Lung microvascular endothelial cell (primary cell): ENCODE results near the gene ATG13. TPM values are rescaled to one million over a fixed set of nuclear protein-coding genes. Genes with fewer than 3 reads are reported as not detected.

Experiments
- DNase-seq, 2 donors: peaks; one replicate each; pipeline versions ENCODE4 v3.0.0 to v3.0.0-alpha.2; 2010; ENCODE audit warnings: low read depth in 2 of 2
- total RNA-seq: library from RNA; depleted of rRNA; stranded (reverse); fragments of >200 nt; gene quantifications from 2 replicates; pipeline ENCODE4 v1.2.1, GENCODE V29; 2014

The ATG13 gene
- total RNA-seq, 1 donor from 2014 or later, result 52.8 TPM

DNA sequence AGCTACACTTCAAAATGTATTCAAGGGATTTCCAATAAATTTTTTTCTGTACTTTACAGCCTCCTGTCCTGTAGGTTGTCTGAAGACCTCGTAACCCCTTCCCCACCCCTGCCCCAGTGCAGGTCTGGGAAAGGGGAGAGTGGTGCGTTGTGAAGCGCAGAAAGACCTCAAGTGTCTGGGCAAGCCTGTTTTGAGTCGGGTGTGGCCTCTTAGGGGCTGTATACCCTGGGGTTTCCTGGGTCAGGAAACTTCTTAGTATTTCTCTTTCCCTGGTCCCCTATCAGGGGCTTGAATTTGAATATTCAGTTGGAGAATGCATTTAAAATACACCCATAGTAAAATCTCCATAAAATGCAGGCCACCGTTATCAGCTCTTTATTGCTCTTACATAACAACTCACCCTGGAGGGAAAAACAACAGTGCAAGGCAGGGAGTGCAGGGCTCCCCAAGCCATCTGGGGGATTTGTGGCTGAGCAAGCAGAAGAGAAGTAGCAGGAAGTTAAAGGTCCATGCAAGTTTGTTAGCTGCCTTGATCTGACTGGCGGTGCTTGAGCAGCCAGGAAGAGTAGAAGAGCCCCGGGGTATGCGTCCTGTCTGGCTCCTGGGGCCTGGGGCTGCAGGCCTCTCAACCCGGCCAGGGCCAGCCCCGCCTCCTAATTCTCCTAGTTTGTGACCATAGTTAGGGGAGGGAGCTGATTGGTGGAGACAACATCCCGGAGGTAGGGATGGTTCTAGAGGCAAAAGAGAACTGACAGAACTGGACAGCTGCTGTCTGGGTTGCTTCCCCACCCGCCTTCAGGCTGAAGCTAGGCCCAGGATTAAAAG lies 57.3 kb downstream of the ATG13 start:
- DNase-seq, result no peak

- DNase-seq, result peak; percentile 14 to 34
These were observed 58.0 kb downstream of the ATG13 start for GRCh38 chr11:46675288-46675851.

GRCh38 chr11:46675949-46676348 lies 58.6 kb downstream of the ATG13 start:
- DNase-seq, result no peak

DNA sequence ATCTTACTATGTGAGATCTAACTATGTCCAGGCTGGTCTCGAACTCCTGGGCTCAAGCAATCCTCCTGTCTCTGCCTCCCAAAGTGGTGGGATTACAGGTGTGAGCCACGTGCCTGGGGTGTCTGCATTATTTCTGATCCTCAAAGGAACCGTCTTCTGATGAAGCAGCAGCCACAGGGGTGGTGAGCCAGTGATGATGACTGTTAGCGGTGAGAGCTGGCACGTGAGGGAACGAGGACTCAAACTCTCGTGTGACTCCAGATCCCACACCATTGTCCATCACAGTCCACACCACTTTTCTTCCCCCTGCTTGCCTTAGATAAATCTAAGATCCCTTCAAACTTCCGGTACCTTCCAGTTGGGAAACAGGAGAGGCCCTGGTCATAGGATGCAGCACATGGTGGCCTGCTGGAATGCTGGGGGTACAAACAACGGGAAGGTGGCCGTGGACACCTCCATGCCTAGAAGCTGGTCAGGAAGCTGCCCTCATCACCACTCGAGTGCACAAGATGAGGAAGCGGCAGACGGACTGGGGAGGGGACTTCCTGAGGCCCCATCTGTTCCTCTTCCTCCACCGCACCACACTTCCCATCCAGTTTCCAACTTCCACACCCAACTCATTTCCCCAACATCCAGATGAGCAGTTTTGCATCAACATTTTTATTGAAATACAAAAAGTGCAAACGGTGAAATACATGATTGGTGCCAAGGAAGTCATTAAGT lies 59.2 kb downstream of the ATG13 start:
- DNase-seq, result no peak

DNA sequence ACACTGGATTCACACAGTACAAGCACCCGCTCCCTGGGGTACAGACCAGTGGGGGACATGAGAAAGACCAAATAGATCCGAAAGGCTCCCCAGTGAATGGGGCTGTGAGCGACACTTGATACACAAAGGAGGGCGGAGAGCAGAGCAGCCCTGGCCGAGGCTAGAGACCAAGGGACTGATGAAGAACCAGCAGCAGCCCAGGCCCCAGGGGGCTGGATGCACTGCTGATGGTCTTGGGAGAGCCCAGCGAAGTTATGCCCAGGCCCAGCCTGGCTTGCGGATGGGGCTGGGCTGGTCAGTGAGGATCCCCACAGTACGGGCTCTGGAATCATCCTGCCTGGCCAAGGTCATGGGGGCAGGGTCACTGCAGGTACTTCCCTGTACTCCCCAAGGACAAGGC lies 59.8 kb downstream of the ATG13 start:
- DNase-seq, result no peak

GRCh38 chr11:46677991-46678740 lies 60.8 kb downstream of the ATG13 start:
- DNase-seq, result no peak

DNA sequence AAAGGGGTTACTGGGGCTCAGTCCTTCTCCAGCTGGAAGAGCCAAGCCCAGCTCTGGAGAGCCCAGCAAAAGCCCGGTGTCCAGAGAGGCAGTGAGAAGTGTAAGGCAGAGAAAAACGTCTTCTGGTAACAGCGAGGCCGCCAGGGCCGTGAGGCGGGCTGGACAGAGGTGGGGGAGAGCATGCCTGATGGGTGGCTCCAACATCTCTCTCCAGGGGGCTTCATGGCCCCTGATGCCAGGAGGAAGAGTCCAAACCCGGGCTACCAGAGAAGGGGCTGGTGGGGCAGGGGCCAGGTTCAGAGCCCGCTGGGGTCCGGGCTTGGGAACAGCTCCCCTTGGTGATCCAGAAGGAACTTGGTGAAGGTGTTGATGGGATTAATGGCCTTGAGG lies 61.4 kb downstream of the ATG13 start:
- no peak for DNase-seq

DNA sequence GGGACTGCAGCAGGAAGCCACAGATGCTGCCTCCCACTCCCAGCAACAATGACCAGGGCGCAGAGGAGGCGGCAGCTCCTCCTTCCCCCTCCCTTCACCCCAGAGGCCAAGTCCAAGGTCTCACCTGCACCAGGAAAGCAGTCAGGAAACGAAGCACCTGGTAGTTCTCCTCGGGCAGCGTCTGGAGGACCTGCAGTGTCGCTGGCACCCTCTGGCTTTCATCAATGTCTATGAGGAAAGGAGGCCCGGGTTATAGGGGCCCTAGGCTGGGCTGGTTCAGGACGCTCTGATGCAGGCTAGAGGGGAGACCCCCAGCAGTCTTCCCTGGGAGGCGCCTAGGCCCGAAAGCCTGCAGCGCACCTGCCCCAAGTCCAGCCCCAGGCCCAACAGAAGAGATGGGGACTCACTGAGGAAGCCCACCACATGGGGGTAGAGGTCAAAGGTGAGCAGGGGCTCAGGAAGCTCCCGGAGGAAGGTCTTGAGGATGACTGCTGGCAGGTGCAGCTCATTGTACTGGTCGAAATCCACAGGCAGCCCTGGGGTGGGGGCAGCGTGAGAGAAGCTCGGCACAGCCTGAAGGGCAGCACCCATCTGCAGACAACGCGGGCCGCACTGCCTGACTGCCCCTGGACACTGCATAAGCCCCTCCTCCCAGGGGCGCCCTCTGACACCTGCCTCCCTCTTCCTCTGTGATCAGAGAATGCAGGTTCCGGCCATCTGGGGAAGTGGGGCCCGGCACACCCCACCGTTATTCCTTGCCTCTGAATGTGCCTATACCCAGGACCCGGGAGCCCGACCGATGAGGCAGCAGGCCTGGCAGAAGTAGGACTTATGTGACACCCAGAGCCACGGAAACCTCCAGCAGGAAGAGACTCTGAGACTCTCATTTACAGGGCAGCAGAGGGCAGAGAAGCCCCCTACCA lies 62.1 kb downstream of the ATG13 start:
- DNase-seq, result no peak

- DNase-seq, result no peak
These were observed 62.9 kb downstream of the ATG13 start for GRCh38 chr11:46680164-46680760.

GRCh38 chr11:46680815-46681214 lies 63.5 kb downstream of the ATG13 start:
- DNase-seq, result no peak

GRCh38 chr11:46681814-46682213 lies 64.5 kb downstream of the ATG13 start:
- DNase-seq, result no peak

DNA sequence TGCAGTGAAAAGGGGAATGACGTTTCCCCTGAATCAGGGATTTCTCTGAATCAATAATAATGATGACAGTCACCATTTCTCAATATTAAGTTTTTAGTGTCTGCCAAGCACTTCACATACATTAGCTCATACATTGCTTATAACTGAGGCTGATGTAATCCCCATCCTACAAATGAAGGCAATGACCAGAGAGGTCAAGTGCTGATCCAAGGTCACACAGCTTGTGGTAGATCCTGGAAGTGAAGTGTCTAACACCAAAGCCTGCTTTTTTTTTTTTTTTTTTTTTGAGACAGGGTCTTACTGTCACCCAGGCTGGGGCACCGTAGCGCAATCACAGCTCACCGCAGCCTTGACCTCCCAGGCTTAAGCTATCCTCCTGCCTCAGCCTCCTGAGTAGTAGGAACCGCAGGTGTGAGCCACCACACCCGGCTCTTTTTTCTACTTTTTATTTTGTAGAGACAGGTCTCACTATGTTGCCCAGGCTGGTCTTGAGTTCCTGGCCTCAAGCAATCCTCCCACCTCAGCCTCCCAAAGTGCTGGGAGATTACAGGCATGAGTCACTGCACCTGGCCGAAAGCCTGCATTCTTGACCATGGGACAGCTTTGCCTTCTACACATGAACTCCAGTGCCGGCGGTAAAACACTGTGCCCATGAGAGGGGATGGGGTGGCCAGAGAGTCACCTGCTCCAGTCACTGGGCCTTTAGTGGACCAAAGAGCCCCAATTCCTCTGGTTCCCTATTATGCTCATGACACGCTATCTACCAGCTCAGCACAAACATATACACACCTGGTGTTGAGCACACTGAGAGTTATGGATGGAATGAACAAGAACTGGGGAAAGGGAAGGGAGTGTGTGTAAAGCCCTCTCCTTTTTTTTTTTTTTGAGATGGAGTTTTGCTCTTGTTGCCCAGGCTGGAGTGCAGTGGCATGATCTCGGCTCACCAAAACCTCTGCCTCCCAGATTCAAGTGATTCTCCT lies 65.7 kb downstream of the ATG13 start:
- DNase-seq, result no peak

- DNase-seq, result no peak
These were observed 67.0 kb downstream of the ATG13 start for GRCh38 chr11:46684367-46684766.

GRCh38 chr11:46686886-46687795 lies 69.8 kb downstream of the ATG13 start:
- DNase-seq, result peak in 1 of 2 donors; percentile 65

DNA sequence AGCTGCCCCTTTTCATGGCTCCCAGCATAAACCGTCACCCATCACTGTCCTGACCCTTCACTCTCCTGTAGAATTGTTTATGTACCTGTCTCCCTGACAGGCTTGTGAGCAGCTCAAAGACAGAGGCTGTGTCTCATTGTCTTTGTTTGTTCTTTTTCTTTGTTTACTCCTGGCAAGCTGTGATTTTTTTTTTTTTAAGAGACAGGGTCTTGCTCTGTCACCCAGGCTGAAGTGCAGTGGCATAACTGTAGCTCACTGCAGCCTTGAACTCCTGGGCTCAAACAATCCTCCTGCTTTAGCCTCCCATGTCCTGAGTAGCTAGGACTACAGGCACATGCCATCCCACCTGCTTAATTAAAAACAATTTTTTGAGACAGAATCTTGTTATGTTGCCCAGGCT lies 73.3 kb downstream of the ATG13 start:
- DNase-seq, result no peak

- no peak for DNase-seq
These were observed 75.1 kb downstream of the ATG13 start for GRCh38 chr11:46692450-46692849.

DNA sequence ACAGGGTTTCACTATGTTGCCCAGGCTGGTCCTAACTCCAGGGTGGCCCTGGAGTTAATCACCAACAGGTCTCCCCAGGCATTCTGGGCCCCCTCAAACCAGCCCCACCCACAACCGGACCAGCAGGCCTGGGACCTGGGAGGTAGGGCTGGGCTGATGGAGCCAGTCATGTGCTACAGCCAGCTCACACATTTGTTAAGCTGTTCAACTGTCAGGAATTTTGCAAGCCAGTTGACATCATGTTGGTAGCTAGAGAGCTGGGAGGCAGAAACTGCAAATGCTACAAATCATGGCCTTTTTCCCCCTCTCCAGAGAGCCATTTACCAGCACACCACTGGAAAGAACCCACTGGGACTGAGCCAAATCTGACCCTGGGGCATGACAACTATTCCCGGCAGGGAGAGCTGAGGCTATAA lies 76.3 kb downstream of the ATG13 start:
- no peak for DNase-seq

DNA sequence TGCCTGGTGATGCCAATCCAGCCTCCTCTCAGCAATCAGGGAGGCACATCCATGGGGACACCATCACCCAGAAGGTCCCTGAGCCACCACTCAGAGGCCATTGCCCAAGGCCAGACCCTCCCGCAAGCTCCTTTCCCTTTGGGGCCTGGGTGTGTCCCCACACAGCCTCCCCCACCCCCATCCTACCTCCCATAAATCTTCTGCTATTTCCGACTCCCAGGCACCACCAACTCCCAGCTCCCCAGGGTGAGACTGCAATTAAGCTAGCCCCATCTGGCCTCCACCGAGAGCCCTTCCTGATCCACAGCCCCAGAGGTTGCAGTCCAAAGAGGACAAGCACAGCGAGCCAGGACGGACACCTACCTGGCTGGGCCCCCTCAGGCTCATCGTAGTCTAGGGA lies 76.7 kb downstream of the ATG13 start:
- no peak for DNase-seq
